Non-pigmented ciliary epithelial cell (primary cell): ENCODE measurements around the gene TSPAN18.

Experiments
- DNase-seq: peaks from one replicate; pipeline ENCODE4 v3.0.0-alpha.2; 2010; ENCODE audit warnings: low read depth

The TSPAN18 gene

DNA sequence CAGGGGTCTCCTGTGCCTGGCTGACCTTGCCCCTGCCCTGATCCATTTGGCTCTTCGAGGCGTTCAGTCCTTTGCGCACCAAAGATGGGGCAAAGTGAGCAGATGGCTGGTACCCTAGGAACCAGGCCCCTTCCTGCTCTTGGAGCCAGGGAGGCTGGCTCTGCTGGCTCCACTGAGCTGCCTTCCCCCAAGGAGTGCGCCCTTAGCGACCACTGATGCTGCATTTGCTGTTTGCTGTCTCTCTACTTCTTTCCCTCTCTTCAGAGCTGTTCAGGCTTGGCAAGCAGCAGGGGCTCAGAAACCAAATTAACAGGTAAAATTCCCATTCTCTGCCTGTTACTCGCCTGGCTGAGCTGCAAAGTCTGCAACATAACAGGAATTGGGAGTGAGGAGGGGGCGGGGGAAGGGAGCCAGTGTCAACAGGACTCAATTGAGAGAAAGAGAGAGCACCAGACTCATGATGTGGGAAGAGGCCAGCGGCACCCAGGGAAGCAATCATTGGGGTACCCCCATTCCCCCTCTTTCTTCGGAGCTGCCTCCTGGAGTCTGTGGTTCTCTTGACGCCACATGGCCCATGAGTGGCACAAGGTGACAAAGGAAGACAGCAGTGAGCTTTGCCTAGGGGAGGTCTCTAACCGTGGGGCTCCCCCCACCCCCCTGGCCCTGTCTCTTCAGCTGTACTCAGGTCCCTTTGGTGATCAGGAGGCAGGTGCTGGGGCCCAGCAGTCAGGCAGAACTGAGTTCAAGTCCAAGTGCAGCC lies 121.6 kb downstream of the TSPAN18 start:
- no peak for DNase-seq

DNA sequence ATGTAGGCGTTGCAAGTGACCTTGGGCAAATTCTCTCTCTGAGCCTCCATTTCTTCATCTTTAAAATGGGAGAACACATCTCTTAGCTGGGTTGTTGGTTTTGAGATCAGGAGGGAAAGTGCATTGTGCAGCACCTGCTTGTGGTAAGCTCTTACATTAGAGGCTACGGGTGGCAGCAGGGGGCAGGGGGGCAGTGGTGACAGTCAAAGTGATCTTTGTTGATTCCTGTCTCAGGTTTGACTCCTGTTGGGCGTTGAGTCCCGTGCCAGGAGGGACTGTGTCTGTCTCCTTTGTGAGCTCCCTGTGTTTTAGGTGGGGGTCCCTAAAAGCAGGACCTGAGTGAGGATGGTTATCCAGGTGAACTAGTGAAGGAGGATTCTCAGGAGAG lies 122.2 kb downstream of the TSPAN18 start:
- no peak for DNase-seq

DNA sequence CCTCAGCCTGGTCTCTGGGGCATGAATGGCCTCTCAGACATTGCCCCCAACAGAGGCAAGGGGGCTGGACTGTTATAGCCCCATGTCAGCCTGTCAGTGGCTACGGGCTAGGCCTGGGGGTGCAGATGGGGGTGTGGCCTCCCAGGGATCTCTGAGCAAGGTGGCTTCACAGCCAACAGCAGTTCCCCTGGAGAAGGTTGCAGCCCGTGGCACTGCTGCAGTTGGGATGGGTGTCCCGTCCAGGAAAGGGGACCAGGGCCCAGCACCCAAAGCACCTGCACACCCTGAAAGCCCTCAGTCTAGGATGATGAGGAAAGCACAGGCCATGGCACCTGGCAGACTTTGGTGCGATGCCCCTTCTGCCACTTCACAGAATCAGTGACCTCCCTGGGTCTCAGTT lies 122.7 kb downstream of the TSPAN18 start:
- no peak for DNase-seq

DNA sequence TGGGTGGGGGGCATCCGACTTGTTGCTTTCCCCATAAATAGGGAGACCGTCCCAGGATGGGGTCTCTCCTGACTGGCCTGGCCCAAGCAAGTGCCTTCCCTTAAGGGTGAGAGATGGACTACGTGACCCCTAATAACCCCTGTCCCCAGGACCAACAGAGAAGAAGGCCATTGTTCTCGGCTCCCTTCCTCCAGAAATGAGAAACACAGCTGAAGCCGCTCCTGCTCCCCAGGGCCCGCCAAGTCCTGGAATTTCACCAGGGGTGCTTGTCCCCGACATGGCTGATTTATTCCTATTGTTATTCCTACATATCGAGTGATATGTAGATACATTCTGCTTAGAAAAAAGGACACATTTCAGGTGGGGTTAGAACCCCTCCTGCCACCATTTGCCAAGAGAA lies 123.2 kb downstream of the TSPAN18 start:
- no peak for DNase-seq

DNA sequence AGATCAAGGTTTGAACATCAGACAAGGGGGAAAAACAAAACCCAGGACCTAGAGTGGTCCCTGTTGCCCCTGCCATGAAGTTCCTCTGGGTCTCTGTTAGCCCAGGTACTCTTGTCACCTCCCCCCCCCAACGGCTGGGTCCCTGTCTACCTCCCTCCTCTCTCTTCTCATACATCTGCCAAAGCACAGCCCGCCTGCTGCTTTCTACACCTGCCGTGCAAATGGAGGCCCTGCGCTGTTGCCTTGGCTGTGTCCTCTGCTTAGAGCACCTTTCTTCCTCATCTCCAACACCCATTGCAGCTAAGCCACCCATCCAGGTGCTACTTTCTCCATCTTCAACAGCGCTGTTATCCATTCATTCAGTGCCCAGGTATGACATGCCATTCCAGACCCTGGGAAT lies 124.7 kb downstream of the TSPAN18 start:
- no peak for DNase-seq

DNA sequence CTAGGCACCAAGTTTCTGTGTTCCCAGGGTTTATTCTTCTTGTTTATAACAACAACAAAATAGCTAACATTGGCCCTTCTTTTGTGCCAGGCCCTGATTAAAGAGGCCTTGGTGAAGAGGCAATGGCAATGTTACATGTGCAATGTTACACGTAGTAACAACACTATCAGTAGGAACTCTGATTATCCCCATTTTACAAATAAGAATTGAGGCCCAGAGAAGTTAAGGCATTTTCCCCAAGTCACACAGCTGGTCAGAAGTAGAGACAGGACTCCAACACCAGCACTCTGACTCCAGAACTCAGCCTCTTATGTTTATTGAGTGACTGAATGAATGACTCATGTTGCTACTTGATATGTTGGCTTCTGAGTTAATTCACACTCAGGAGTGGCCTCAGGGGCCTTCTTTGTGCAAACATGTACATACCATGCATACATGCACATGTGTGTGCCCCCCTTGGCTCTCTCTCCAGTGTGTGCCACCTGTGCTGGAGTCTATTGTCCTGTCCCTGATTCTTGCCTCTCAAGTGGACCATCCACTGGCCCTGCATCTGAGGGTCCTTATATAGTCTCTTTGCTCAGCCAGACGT lies 125.5 kb downstream of the TSPAN18 start:
- no peak for DNase-seq

DNA sequence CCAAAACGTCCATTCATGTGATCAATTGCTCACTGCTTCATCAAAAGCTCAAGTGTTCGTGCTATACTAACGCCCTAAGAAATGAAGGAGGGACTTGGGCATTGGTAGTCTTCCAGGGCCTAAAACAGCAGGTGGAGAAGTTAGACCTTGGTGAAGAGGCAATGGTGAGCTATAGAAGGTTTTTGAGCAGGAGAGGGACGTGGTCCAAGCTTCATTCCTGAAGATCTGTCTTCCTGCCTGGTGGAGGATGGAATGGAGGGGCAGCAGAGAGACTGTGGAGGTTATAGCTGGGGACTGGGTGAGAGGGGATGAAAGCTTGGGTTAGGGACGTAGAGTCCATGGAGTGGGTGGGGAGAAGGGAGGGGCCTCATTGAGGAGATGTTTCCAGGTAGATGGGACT lies 126.2 kb downstream of the TSPAN18 start:
- DNase-seq, result no peak

DNA sequence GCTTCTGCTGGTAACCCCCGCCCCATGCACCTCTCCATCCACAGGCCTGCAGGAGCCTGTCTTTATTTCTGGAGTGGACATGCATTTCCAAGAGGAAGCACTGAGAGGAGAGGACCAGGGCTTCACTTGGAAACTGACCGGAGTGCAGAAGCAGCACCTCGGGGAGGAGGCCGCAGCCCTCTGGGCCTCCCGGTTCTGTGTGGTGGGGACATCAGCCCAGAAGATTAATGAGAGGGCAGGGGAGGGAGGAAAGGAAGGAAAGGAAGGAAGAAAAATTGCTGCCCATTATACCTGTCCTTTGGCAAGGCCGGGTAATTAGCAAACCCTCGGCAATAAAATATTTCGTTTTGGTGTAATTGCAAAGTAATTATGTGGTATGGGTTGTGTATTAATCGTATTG lies 126.9 kb downstream of the TSPAN18 start:
- DNase-seq, result no peak

DNA sequence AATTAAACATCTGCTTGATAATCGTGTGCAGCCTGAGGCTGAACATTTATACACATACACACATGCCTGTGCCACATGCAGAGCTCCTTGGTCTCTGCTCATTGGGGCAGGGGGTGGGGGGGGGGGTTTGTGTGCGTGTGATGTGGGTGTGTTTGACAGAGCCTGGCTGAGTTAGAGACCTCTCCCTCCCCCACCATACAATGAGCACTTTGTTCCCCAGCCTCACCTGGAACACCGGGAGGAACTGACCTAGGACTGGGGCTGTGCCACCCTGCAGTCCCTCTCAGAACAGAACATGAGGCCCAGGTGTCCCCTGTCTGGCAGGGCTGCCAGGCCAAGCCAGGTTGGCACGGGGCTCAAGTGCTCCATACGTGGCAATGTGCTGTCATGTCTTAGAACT lies 127.3 kb downstream of the TSPAN18 start:
- no peak for DNase-seq

DNA sequence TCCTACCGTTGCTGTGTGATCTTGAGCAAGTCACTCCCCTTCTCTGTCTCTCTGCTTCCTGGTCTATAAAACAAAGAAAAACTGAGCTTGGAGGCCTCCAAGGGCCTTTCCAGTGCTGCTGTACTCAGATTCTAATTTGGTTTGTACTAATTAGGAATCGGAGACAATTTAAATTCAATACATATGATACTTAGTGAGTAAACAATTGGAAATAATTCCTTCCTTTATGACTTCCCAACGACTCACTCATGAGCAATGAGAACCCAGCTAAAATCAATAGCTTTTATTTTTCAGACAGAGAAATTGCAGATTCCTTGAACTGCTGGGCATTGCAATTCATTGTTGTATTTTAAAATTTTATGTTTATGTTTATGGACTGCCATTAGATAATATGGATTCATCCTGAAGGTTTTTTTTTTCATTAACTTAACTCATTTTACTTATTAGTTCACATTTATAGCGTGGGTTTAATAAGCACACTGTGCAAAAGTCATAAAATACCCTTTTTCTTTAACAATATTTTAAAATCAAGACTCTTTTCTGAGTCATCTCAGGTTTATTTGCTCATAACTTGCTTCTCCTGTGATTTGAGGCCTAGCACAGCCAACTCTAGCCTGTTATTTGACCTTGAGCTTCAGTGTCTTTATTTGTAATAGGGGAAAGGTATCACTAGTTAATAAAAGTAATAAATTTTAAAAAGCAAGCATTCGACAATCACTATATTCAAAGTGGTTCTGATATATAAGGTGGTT lies 128.2 kb downstream of the TSPAN18 start:
- no peak for DNase-seq

DNA sequence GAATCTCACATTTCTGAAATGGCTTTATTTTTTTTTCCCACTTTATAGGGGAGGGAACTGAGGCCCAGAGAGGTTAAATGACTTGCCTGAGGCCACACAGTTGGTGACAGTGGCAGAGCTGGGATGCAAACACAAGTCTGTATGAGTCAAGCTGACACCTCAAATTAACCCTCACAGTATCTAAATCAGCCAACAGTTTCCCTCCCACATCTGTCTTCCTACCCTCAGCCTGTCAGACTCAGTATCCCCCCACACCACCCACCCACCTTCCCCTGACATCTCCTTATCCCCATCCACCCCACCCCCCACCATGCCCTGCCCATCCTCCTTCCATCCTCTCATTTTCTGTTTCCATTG lies 128.7 kb downstream of the TSPAN18 start:
- DNase-seq, result no peak

DNA sequence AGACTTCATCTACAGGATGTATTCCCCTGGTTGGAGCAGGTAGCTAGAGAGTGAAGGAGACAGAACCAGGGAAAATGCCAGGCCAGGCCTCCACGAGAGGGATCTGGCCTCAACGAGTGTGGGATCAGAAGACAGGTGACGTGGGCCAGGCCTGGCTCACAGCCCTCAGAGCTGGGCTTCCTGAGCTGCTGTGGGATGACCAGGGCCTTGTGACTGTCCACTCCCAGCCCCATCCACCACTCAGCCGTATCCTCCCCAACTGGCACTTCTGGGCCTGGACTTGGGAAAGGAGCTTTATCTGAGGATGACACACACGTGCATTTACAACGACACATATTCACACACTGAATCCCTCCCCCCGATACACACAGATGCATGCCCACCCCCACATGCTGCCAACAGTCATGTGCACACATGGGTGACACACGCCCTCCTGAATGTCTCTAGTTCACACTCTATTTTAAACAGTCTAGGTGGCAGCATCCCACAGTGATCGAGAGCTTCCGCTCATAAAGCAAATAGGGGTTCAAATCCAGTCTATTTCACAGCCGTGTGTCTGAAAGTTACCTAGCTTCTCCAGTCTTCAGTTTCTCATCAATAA lies 130.8 kb downstream of the TSPAN18 start:
- no peak for DNase-seq

DNA sequence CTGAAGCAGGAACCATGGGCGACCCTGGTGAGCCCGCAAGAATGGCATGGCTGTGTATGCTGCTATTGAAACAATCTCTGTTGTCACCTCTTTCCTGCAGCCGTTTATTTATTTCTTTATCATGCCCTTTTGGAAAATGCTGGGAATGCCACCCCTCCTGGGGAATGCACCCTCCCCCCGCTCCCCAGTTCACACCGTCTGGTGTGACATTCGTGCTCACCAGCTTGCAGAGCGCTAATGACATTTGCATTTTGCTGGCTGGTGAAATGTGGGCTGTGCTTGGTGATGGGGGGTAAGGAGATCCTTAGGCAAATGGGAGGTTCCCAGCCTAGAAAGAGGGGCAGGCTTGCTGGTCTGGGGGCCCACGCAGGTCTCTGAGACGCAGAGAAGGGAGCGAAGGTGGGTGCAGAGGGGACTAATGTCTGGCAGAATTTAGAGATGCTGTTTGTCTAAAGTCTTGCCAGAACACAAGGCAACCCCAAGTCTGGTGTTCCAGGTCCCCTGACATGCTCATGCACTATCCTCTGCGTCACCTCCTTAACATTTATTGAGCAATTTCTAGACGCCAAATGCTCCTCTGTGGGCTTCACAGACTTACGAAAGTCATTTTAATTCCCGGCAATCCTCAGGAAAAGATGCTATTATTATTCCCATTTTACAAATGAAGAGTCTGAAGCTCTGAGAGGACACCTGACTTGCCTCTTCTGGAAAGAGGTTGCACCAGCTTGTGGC lies 132.2 kb downstream of the TSPAN18 start:
- no peak for DNase-seq

DNA sequence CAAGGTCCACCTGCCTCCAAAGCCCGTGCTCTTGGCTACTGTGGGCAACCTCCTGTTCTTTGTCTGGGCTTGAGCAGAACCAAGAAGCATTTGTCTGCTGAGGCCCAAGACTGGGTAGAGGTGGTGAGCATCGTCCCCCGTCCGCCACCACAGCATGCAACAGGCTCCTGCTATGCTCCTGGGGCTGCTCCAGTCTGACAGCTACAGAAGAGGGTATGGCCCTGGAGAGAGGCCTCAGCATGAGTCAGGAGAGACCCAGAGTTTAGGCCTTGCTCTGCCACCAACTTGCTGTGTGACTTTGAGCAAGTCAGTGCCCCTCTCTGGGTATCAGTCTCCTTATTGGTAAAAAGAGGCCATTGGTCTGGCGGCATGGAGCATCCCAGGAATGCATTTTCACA lies 132.8 kb downstream of the TSPAN18 start:
- no peak for DNase-seq

DNA sequence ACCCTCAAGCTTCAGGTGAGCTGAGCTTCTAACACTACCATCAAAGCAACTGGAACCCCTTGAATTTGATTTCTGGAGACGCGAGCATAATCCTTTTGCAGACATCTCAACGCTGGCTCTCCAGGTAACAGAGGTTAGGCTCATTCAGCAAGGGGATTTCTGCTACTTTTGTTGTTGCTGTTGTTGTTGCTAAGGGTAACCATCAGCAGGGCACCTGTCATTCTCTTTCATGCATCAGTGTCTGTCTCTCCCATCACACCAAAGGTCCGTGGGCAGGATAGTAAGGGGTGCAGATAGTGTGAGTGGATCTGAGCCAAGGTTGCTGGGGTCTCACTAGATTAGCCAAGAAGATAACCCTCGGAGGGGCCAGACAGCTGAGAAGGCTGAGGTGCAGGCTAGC lies 133.6 kb downstream of the TSPAN18 start:
- DNase-seq, result no peak

DNA sequence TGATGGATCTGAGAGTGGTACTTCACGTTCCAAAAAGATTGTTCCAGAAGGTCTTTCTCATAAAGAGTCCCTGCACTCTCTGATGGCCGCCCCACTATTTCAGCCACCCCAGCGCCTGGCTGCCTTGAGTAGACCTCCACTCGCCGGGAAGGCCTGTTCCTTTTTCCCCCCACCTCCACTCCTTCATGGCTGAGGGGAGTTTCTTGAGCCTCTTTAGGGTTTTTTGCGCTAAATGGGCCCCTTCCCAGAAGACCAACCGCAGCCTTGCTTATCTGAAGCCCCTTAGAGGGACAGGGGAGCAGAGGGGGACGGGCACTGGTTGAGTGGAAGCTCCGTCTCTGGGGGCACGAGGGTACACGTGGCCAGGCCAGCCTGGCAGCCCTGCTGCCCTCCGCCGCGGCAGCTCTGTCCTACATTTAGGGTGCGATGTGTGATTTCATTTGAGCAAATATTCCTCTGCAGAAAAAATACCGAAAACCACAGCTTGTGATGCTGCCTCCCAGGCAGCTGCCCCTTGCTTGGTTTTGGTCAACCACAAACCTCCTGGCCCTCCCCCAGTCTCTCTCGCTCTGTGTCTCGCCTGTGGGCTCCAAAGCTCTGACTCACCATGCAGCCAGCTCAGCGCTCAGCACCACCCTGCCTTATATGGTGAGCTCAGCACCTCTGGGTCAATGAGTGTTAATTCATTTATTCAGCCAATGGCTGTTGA lies 135.2 kb downstream of the TSPAN18 start:
- DNase-seq, result peak; percentile 97

DNA sequence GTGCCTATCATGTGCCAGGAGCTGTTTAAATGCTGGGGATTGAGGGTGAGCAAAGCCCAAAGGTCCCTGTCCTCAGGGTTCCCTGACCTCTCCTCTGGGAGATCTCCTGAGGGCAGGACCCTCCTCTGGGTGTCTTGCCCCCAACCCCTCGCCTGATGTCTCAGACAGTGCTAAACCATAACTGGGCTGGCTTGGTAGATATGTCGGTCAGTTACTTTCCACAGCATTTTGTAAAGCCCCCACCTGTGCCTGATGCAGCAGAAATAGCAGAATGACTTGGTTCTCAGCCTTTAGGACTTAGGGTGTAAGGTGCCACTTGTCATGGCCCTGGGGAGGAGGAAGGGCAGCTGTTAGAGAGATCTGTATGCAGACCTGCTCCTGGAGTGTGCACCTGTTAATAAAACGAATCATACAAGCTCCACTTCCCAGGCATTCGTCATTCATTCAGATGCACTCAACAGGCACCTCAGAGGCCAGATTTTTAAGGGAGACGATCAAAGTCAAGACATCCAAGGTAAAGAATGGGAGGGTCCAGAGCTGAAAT lies 135.9 kb downstream of the TSPAN18 start:
- no peak for DNase-seq

DNA sequence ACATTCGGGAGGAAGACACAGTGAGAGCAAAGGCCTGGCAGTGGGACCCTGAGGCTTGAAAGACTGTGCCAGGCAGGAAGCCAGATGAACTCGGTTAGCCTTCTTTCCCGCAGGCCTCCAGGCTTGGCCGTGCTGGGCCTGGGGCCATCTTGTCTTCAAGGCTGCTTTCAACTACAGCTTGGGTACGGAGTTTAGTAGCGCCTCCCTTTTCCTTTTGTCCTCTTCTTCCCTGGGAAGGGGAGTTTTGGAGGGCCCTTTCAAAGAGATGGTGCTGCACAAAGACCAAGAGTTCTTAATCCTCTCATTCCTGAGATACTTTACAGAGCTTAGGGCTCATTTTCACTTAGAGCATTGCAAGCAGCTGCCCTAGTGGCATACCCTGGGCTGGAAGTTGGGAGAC lies 136.5 kb downstream of the TSPAN18 start:
- no peak for DNase-seq

DNA sequence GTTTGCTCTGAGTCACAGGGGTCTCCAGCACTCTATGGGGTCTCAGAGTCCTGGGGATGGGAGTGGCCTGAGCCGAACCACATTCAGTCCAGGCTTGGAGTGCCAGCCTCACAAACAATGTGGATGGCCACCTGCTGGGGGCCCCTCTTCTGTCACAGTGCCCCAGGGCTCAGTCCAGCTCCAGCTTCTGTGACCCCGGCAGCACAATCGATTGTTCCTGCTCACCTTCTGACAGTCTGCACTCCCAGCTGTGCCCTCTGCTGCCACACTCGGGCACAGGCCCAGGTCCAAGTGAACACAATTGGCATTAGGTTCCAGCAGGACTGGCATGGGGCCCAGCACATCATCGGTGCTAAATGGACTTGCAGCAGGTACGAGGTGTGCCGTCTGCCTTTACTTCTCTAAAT lies 139.1 kb downstream of the TSPAN18 start:
- no peak for DNase-seq

DNA sequence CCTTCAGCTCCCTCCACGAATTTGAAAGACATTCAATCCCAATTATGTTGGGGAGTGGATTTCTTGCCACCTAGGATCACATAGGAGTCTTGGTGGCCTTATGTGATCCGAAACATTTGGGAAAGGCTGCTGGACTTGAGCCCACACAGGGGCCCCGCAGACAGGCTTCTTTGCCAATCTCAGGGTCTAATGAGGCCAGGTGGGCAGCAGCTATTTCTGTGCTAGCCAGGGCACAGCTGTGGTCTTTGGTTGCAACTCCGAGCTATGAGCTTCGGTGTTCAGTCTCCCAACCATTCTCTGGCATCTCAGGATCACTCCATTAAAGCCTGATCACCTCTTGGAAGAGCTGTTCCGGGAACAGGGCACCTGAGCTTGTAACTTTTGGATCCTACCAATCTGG lies 139.5 kb downstream of the TSPAN18 start:
- DNase-seq, result no peak

DNA sequence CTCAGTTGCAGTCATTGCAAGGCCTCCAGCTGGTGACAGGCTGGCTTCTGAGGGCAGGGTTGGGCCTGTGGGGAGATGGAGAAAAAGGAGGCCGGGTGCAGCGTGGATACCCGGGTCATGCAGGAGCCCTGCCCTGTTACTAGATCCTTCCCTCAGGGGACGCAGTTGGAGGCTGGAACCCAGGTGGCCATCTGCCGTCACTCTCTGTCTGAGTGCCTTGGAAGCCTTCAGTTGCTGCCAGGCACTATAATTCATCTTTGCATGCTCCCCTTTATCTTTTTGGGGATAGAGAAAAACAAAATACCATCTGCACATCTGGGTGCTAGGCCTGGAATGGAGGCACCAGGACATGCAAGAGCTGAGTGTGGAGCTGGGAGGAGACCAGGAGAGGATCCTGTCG lies 141.3 kb downstream of the TSPAN18 start:
- DNase-seq, result no peak
